H1 (cell line): ENCODE measurements around the gene FGFRL1. TPM values are rescaled to one million over a fixed set of nuclear protein-coding genes. Genes with fewer than 3 reads are reported as not detected.
"Not testable (repeated sequence)": the region's sequence is repeated elsewhere in the genome, so short reads cannot be mapped to it uniquely, and the experiment has no call there.

Source experiments
- CTCF ChIA-PET: fragments of 300-600 bp; sonication (Branson Sonifier 250); formaldehyde crosslinking; loops from one replicate; lab custom pipeline; 2021; ENCODE audit not compliant: partially characterized antibody; lab: Charles Lee
- POLR2A ChIA-PET: fragments of 300-600 bp; sonication (Branson Sonifier 250); formaldehyde crosslinking; loops from one replicate; lab custom pipeline; 2021; ENCODE audit warnings: inconsistent platforms; ENCODE audit not compliant: partially characterized antibody; lab: Charles Lee
- DNase-seq, 2 experiments: peaks; one replicate each; pipeline versions ENCODE4 v3.0.0 to v3.0.0-alpha.2; 2010 to 2022; ENCODE audit warnings: low spot score in 2 of 2, low read depth in 1 of 2, mixed read lengths in 1 of 2
- FAIRE-seq: peaks from 2 replicates; lab custom pipeline; 2011; peaks lifted over from hg19 to GRCh38; lab: Jason Lieb, UNC
- H2AFZ ChIP-seq: 2 replicates; pipeline ENCODE4 v1.8.1; 2012; ENCODE audit warnings: low read length, inconsistent platforms
- H2AK5ac ChIP-seq: 2 replicates; pipeline ENCODE4 v1.6.1; 2013; ENCODE audit warnings: low read depth, low read length
- H2BK120ac ChIP-seq: replicated peaks from 2 replicates; pipeline ENCODE3; 2013; ENCODE audit warnings: low read depth, low read length, inconsistent platforms
- H2BK12ac ChIP-seq: 2 replicates; pipeline ENCODE4 v1.6.1; 2013; ENCODE audit warnings: low read depth, low read length
- H2BK15ac ChIP-seq: 2 replicates; pipeline ENCODE4 v1.6.1; 2013; ENCODE audit warnings: low read length
- H2BK20ac ChIP-seq: 2 replicates; pipeline ENCODE4 v1.6.1; 2013; ENCODE audit warnings: low read length
- H2BK5ac ChIP-seq: 2 replicates; pipeline ENCODE4 v1.6.1; 2013; ENCODE audit warnings: low read depth, low read length
- H3K14ac ChIP-seq: 2 replicates; pipeline ENCODE4 v1.6.1; 2013; ENCODE audit warnings: inconsistent platforms; ENCODE audit not compliant: insufficient read length
- H3K18ac ChIP-seq: 2 replicates; pipeline ENCODE4 v1.6.1; 2013; ENCODE audit warnings: low read length; ENCODE audit errors: extremely low read depth
- H3K23ac ChIP-seq: 2 replicates; pipeline ENCODE4 v1.6.1; 2013; ENCODE audit warnings: inconsistent platforms; ENCODE audit not compliant: insufficient read length
- H3K23me2 ChIP-seq: 2 replicates; pipeline ENCODE4 v1.6.1; 2013; ENCODE audit warnings: low read depth, low read length
- H3K27ac ChIP-seq: 2 replicates; pipeline ENCODE4 v1.6.1; 2011; ENCODE audit warnings: low read depth, low read length, inconsistent platforms
- H3K27me3 ChIP-seq, 4 experiments: replicated peaks in 1 of 4; 1 replicate in 1 of 4; 2 replicates in 3 of 4; pipeline versions ENCODE4 v1.6.1 to v1.8.1; 2011 to 2013; ENCODE audit warnings: low read length in 3 of 4, mild to moderate bottlenecking in 3 of 4, inconsistent platforms in 2 of 4, mixed read lengths in 2 of 4, moderate library complexity in 1 of 4; ENCODE audit not compliant: control insufficient read depth in 3 of 4, insufficient read depth in 3 of 4; ENCODE audit errors: extremely low read depth in 1 of 4
- H3K36me3 ChIP-seq, 4 experiments: 2 replicates each; pipeline versions ENCODE4 v1.6.1 to v1.8.1; 2011 to 2013; ENCODE audit warnings: mild to moderate bottlenecking in 4 of 4, low read length in 3 of 4, moderate library complexity in 2 of 4, control low read depth in 1 of 4, inconsistent platforms in 1 of 4; ENCODE audit not compliant: insufficient read depth in 4 of 4, control insufficient read depth in 2 of 4
- H3K4ac ChIP-seq: replicated peaks from 2 replicates; pipeline ENCODE3; 2013; ENCODE audit warnings: low read length, low read depth, mixed read lengths, inconsistent platforms; ENCODE audit not compliant: insufficient read length
- H3K4me1 ChIP-seq, 4 experiments: replicated peaks in 1 of 4; 1 replicate in 1 of 4; 2 replicates in 3 of 4; pipeline versions ENCODE4 v1.6.1 to v1.8.1; 2011 to 2013; ENCODE audit warnings: low read length in 3 of 4, inconsistent platforms in 2 of 4, mixed read lengths in 1 of 4; ENCODE audit not compliant: insufficient read depth in 4 of 4, control insufficient read depth in 3 of 4
- H3K4me2 ChIP-seq, 2 experiments: 2 replicates each; pipeline versions ENCODE4 v1.6.1 to v1.8.1; 2011 to 2013; ENCODE audit warnings: low read depth in 2 of 2, low read length in 2 of 2, control low read depth in 1 of 2, inconsistent platforms in 1 of 2, mild to moderate bottlenecking in 1 of 2; ENCODE audit not compliant: insufficient read depth in 1 of 2
- H3K4me3 ChIP-seq, 4 experiments: fragments of 200-600, 300-600 bp in 1 of 4; sonication (generic), shearing (Covaris generic), sonication (Bioruptor Twin) in 1 of 4; 2 replicates each; pipeline versions ENCODE4 v1.5.1 to v1.8.1; 2011 to 2016; ENCODE audit warnings: low read length in 4 of 4, low read depth in 3 of 4, control low read depth in 2 of 4, inconsistent platforms in 2 of 4, mild to moderate bottlenecking in 2 of 4, mixed read lengths in 1 of 4, moderate library complexity in 1 of 4; ENCODE audit not compliant: insufficient read depth in 2 of 4; ENCODE audit errors: extremely low read depth in 1 of 4
- H3K56ac ChIP-seq: replicated peaks from 2 replicates; pipeline ENCODE3; 2013; ENCODE audit warnings: low read depth, mild to moderate bottlenecking, mixed read lengths, low read length, inconsistent platforms; ENCODE audit not compliant: insufficient read length
- H3K79me1 ChIP-seq: 2 replicates; pipeline ENCODE4 v1.6.1; 2013; ENCODE audit warnings: low read depth, low read length, control low read depth
- H3K79me2 ChIP-seq, 2 experiments: 2 replicates each; pipeline versions ENCODE4 v1.6.1 to v1.8.1; 2012 to 2013; ENCODE audit warnings: low read length in 2 of 2, mild to moderate bottlenecking in 2 of 2, inconsistent platforms in 1 of 2; ENCODE audit not compliant: insufficient read depth in 2 of 2, control insufficient read depth in 1 of 2
- H3K9ac ChIP-seq, 4 experiments: replicated peaks in 1 of 4; 1 replicate in 1 of 4; 2 replicates in 3 of 4; pipeline versions ENCODE4 v1.6.1 to v1.8.1; 2011 to 2013; ENCODE audit warnings: low read depth in 3 of 4, low read length in 3 of 4, control low read depth in 2 of 4, mild to moderate bottlenecking in 2 of 4, moderate library complexity in 2 of 4, inconsistent platforms in 1 of 4; ENCODE audit errors: extremely low read depth in 1 of 4
- H3K9me3 ChIP-seq, 2 experiments: 2 replicates each; pipeline versions ENCODE4 v1.6.1 to v1.8.1; 2012 to 2013; ENCODE audit warnings: mild to moderate bottlenecking in 2 of 2, moderate library complexity in 2 of 2, control low read depth in 1 of 2, inconsistent platforms in 1 of 2, low read depth in 1 of 2, low read length in 1 of 2, mixed read lengths in 1 of 2; ENCODE audit not compliant: insufficient read depth in 2 of 2
- H4K20me1 ChIP-seq, 2 experiments: replicated peaks in 1 of 2; 2 replicates each; pipeline versions ENCODE3 to v1.8.1; 2011 to 2013; ENCODE audit warnings: inconsistent platforms in 2 of 2, low read length in 2 of 2, mild to moderate bottlenecking in 1 of 2; ENCODE audit not compliant: insufficient read depth in 2 of 2, control insufficient read depth in 1 of 2
- H4K5ac ChIP-seq: 2 replicates; pipeline ENCODE4 v1.6.1; 2013; ENCODE audit warnings: low read length, low read depth, mixed read lengths, inconsistent platforms; ENCODE audit not compliant: insufficient read length
- H4K8ac ChIP-seq: 2 replicates; pipeline ENCODE4 v1.8.0; 2013; ENCODE audit warnings: mild to moderate bottlenecking, moderate library complexity, low read length, inconsistent platforms; ENCODE audit not compliant: insufficient read depth; ENCODE audit errors: extremely low read depth
- H4K91ac ChIP-seq: replicated peaks from 2 replicates; pipeline ENCODE3; 2013; ENCODE audit warnings: low read length, mixed read lengths, inconsistent platforms; ENCODE audit not compliant: insufficient read length
- CHD2 ChIP-seq: IDR thresholded peaks from 2 replicates; pipeline ENCODE4 v1.6.1; 2012; ENCODE audit warnings: low read length, improper control_type of control experiment
- CTBP2 ChIP-seq: IDR thresholded peaks from 2 replicates; pipeline ENCODE4 v1.7.0; 2011; ENCODE audit warnings: borderline replicate concordance, mild to moderate bottlenecking, moderate library complexity, mixed read lengths, low read length; ENCODE audit not compliant: insufficient read depth, insufficient read length
- E2F6 ChIP-seq: IDR thresholded peaks from 2 replicates; pipeline ENCODE4 v1.6.1; 2012; ENCODE audit warnings: inconsistent platforms
- EGR1 ChIP-seq: IDR thresholded peaks from 2 replicates; pipeline ENCODE4 v1.6.1; 2011; ENCODE audit warnings: low read depth, low read length, borderline replicate concordance
- EP300 ChIP-seq, 2 experiments: IDR thresholded peaks; 1 replicate in 1 of 2; 2 replicates in 1 of 2; pipeline ENCODE4 v1.6.1; 2011 to 2012; ENCODE audit warnings: low read depth in 2 of 2, low read length in 2 of 2, mild to moderate bottlenecking in 2 of 2, borderline replicate concordance in 1 of 2, inconsistent platforms in 1 of 2, moderate library complexity in 1 of 2
- SIRT6 ChIP-seq: IDR thresholded peaks from one replicate; pipeline ENCODE4 v1.7.1; 2012; ENCODE audit warnings: low read length, inconsistent platforms
- TCF12 ChIP-seq: IDR thresholded peaks from 2 replicates; pipeline ENCODE4 v1.6.1; 2011; ENCODE audit warnings: low read depth, mild to moderate bottlenecking, low read length
- YY1 ChIP-seq: IDR thresholded peaks from 2 replicates; pipeline ENCODE4 v1.6.1; 2011; ENCODE audit warnings: low read depth, mild to moderate bottlenecking, low read length
- WGBS, 2 experiments: shearing (Covaris generic) in 1 of 2; methylation state at CpG; one replicate each; pipeline versions ENCODE4 v1.1.6 to v1.1.7; 2013 to 2015; ENCODE audit warnings: low lambda C conversion rate in 2 of 2, mixed read lengths in 2 of 2, inconsistent platforms in 1 of 2, low coverage in 1 of 2, missing lambda C conversion rate in 1 of 2; ENCODE audit not compliant: insufficient replicate concordance in 2 of 2, insufficient coverage in 1 of 2, insufficient read length in 1 of 2; ENCODE audit errors: extremely low coverage in 1 of 2, missing lambda C conversion rate in 1 of 2; 5-methylcytosine and 5-hydroxymethylcytosine counted together
- polyA plus RNA-seq, 7 experiments: library from polyadenylated mRNA; depleted of rRNA in 3 of 7; stranded (reverse) in 5 of 7; unstranded in 2 of 7; fragments of >200 nt in 5 of 7; fragments of 200-250 nt in 2 of 7; gene quantifications; 1 replicate in 5 of 7; 2 replicates in 1 of 7; 4 replicates in 1 of 7; pipeline versions ENCODE4 v1.2.1 to v1.2.3, GENCODE V29; 2011 to 2013; ENCODE audit warnings: missing spikeins in 2 of 7, mixed read lengths in 2 of 7
- total RNA-seq: library from RNA; stranded (reverse); fragmentation: NEBNext Ultra II Directional; extraction: Animal tissue kit (Norgen Biotek cat#: 25700); gene quantifications from 2 replicates; pipeline ENCODE4 v1.2.1, GENCODE V29; 2021

Gene FGFRL1
- total and polyA plus RNA-seq, 2 of the 8 experiments (the other 6 are each of a cell fraction or from before 2014, with no cell fraction given): 18.9 to 34.6 TPM

- TF ChIP-seq YY1 (no peak), SIRT6 (no peak), CTBP2 (no peak), TCF12 (no peak), EGR1 (no peak), CHD2 (no peak), EP300 (IDR thresholded peaks at IDR 0.05; ENCODE audit: borderline replicate concordance in 1 of 2, low read depth in 2 of 2, low read length in 2 of 2) (no peak), E2F6 (no peak)
Observed at GRCh38 chr4:974668-975067, 36.8 kb upstream of the FGFRL1 start (continued).

- H2BK5ac ChIP-seq, H3K4me2 ChIP-seq, H2BK20ac ChIP-seq, H2AFZ ChIP-seq, H3K79me2 ChIP-seq, H3K56ac ChIP-seq, H4K91ac ChIP-seq, H3K4ac ChIP-seq, H3K9ac ChIP-seq, H3K18ac ChIP-seq, H2BK120ac ChIP-seq, H3K36me3 ChIP-seq, H3K23me2 ChIP-seq, FAIRE-seq, H4K5ac ChIP-seq, H3K27ac ChIP-seq, H3K4me3 ChIP-seq, DNase-seq, H3K14ac ChIP-seq, POLR2A ChIA-PET, H2BK15ac ChIP-seq, H3K23ac ChIP-seq, H3K79me1 ChIP-seq, H4K8ac ChIP-seq, H4K20me1 ChIP-seq, H2AK5ac ChIP-seq, H3K4me1 ChIP-seq, H2BK12ac ChIP-seq: not testable (repeated sequence)
- WGBS, 2 experiments: 90% methylated on average over 9 of the region's 25 CpGs; no CpG with 5 or more reads in 1 of the 2 experiments
- Histone ChIP-seq H3K9me3 (peaks cover 5 to 11% of the 10 kb centered on the region in 2 experiments; a peak in 1 of 4 replicates), H3K27me3 (peaks cover 0 to 30% (median 18%) of the 10 kb centered on the region in 4 experiments; a peak in 5 of 7 replicates)
- CTCF ChIA-PET: interaction anchor here (1.0 kb wide), 1 partner anchor 23 kb away, joined by 3 read pairs; no protein-coding TSS in a partner anchor
Observed at GRCh38 chr4:976016-976415, 35.4 kb upstream of the FGFRL1 start.
